HG03060 (cell line): ENCODE results near the gene AGRN.
"Not testable (repeated sequence)": the region's sequence is repeated elsewhere in the genome, so short reads cannot be mapped to it uniquely, and the experiment has no call there.

Experiments
- ATAC-seq: cut with Tn5 transposase; IDR thresholded peaks from one replicate; pipeline ENCODE4 v1.9.1; 2021; ENCODE audit warnings: low read depth, moderate number of reproducible peaks; ENCODE audit not compliant: unreplicated experiment

Gene AGRN

GRCh38 chr1:1088029-1088800, 68.3 kb downstream of the AGRN start:
- ATAC-seq: no peak

- no peak for ATAC-seq
Measured at GRCh38 chr1:1088801-1089680, 69.1 kb downstream of the AGRN start.

GRCh38 chr1:1089731-1090423, 70.0 kb downstream of the AGRN start:
- no peak for ATAC-seq

- ATAC-seq: no peak
Measured at GRCh38 chr1:1090424-1091343, 70.8 kb downstream of the AGRN start.

GRCh38 chr1:1091344-1092148, 71.6 kb downstream of the AGRN start:
- ATAC-seq: no peak

- no peak for ATAC-seq
Measured at GRCh38 chr1:1092149-1092855, 72.4 kb downstream of the AGRN start.

GRCh38 chr1:1092894-1093609, 73.1 kb downstream of the AGRN start:
- ATAC-seq: no peak

- ATAC-seq: no peak
Measured at GRCh38 chr1:1093610-1093943, 73.7 kb downstream of the AGRN start.

GRCh38 chr1:1094981-1095380, 75.1 kb downstream of the AGRN start:
- no peak for ATAC-seq

GRCh38 chr1:1096136-1096535, 76.2 kb downstream of the AGRN start:
- not testable (repeated sequence) for ATAC-seq

GRCh38 chr1:1098681-1099421, 78.9 kb downstream of the AGRN start:
- no peak for ATAC-seq

- no peak for ATAC-seq
Measured at GRCh38 chr1:1099506-1100183, 79.7 kb downstream of the AGRN start.

GRCh38 chr1:1100296-1100695, 80.4 kb downstream of the AGRN start:
- ATAC-seq: no peak

- no peak for ATAC-seq
Measured at GRCh38 chr1:1101503-1101902, 81.6 kb downstream of the AGRN start.

- ATAC-seq: not testable (repeated sequence)
Measured at GRCh38 chr1:1104152-1104551, 84.2 kb downstream of the AGRN start.
